ENCODE results near the gene MXD3.

GRCh38 chr5:177307544-177308363 is 3.9 kb downstream of the MXD3 start:
- no peak for TF ChIP-seq SIN3A (IDR thresholded peaks at IDR 0.05; ENCODE audit: borderline replicate concordance, insufficient read depth, low read length)
- no peak for TF ChIP-seq REST (IDR thresholded peaks at IDR 0.05; ENCODE audit: insufficient read depth in 1 of 2, low read depth in 2 of 2, low read length in 2 of 2)
- no peak; the same call in 1 of the 2 replicates for TF ChIP-seq POLR2AphosphoS5 (IDR thresholded peaks at IDR 0.05; ENCODE audit: low read depth, low read length)
- TF ChIP-seq TAF1 (IDR thresholded peaks at IDR 0.05; ENCODE audit: borderline replicate concordance, insufficient read depth, low read length) = no peak
- no peak for TF ChIP-seq FOXP2 (optimal IDR thresholded peaks at IDR 0.05; ENCODE audit: borderline replicate concordance, extremely low read depth, extremely low read length, insufficient read depth)

All from PFSK-1 (cell line).